Stimulated activated naive CD8-positive, alpha-beta T cell treated with anti-CD3 and anti-CD28 coated beads, Interleukin-15, Interleukin-2, amounts not matched to agents 100 ng/mL and 50 ng/mL, for 24 hours (primary cell): Measurements from ENCODE around the gene ASAH2.

Experiments
- H3K27ac Mint-ChIP-seq: one replicate; pipeline ENCODE4 v1.8.0; 2021; ENCODE audit warnings: mild to moderate bottlenecking, mixed read lengths
- H3K27me3 Mint-ChIP-seq: one replicate; pipeline ENCODE4 v1.8.0; 2021; ENCODE audit warnings: mixed read lengths
- H3K36me3 Mint-ChIP-seq: one replicate; pipeline ENCODE4 v1.8.0; 2021; ENCODE audit warnings: low read depth, mixed read lengths
- H3K4me1 Mint-ChIP-seq: one replicate; pipeline ENCODE4 v1.8.0; 2021; ENCODE audit warnings: low read depth, mixed read lengths
- H3K4me3 Mint-ChIP-seq: one replicate; pipeline ENCODE4 v1.8.0; 2021; ENCODE audit warnings: mild to moderate bottlenecking, mixed read lengths
- H3K9me3 Mint-ChIP-seq: one replicate; pipeline ENCODE4 v1.8.0; 2021; ENCODE audit warnings: mixed read lengths

Gene ASAH2

GRCh38 chr10:50251394-50251793, at the start of gene ASAH2:
Gene ASAH2, minus strand, starts transcription at chr10:50251516. Its CDS starts 2,906 bp downstream, at chr10:50248610.
- Mint-ChIP-seq H3K9me3 (no peaks in the 10 kb centered on the region), H3K4me3 (no peak within 1 kb of the TSS), H3K27me3 (peaks cover 55% of the 10 kb centered on the region), H3K36me3 (no peaks in the 10 kb centered on the region), H3K4me1 (no peaks in the 10 kb centered on the region), H3K27ac (no peak within 1 kb of the TSS)

DNA sequence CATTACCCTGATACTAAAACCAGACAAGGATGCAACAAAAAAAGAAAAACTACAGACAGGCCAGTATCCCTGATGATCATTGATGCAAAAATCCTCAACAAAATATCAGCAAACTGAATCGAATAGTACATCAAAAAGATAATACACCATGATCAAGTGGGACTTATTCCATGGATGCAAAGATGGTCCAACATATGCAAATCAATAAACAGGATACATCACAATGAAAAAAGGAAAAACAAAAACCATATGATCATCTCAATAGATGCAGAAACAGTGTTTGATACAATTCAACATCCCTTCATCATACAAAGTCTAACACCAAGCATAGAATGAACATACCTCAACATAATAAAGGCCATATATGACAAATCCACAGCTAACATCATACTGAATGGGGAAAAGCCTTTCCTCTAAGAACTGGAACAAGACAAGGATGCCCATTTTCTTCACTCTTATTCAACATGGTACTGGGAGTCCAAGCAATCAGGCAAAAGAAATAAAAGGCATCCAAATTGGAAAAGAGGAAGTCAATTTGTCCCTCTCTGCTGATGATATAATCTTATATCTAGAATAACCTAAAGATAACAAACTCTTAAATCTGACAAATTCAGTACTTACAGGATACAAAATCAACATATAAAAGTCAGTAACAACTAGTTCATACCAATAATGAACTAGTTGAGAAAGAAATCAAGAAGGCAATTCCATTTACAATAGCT, 48.8 kb upstream of the ASAH2 start:
- Mint-ChIP-seq H3K4me1 (peaks cover 4% of the 10 kb centered on the region), H3K4me3 (no peak overlapping the region), H3K27ac (no peak overlapping the region), H3K27me3 (no peaks in the 10 kb centered on the region), H3K9me3 (peaks cover 18% of the 10 kb centered on the region), H3K36me3 (peaks cover 5% of the 10 kb centered on the region)

GRCh38 chr10:50295367-50295766, 44.1 kb upstream of the ASAH2 start:
- no peaks in the 10 kb centered on the region for H3K36me3 Mint-ChIP-seq
- H3K27ac Mint-ChIP-seq, result no peak overlapping the region
- no peaks in the 10 kb centered on the region for H3K27me3 Mint-ChIP-seq
- no peak overlapping the region for H3K4me3 Mint-ChIP-seq
- H3K4me1 Mint-ChIP-seq, result no peaks in the 10 kb centered on the region
- peaks cover 12% of the 10 kb centered on the region for H3K9me3 Mint-ChIP-seq

DNA sequence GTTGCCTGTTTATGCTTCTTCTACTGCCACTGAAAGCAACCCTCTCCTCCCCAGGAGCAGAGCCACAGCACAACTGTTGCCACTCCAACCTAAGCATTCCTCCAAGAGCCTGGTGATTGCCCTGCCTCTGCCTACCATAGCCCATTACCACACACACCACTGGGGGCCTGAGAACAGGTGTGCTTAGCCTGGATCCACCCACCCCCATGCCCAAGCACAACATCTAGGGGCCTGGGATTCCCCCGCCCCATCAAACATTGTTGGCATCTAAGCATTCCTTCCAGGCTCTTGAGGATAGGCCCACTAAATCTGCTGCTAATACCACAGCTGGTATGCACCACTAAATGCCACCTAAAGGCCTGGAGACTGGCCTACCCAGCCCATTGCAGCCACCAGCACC, 43.3 kb upstream of the ASAH2 start:
- Mint-ChIP-seq H3K4me3 (no peak overlapping the region), H3K9me3 (peaks cover 12% of the 10 kb centered on the region), H3K27me3 (no peaks in the 10 kb centered on the region), H3K27ac (no peak overlapping the region), H3K36me3 (no peaks in the 10 kb centered on the region), H3K4me1 (no peaks in the 10 kb centered on the region)

DNA sequence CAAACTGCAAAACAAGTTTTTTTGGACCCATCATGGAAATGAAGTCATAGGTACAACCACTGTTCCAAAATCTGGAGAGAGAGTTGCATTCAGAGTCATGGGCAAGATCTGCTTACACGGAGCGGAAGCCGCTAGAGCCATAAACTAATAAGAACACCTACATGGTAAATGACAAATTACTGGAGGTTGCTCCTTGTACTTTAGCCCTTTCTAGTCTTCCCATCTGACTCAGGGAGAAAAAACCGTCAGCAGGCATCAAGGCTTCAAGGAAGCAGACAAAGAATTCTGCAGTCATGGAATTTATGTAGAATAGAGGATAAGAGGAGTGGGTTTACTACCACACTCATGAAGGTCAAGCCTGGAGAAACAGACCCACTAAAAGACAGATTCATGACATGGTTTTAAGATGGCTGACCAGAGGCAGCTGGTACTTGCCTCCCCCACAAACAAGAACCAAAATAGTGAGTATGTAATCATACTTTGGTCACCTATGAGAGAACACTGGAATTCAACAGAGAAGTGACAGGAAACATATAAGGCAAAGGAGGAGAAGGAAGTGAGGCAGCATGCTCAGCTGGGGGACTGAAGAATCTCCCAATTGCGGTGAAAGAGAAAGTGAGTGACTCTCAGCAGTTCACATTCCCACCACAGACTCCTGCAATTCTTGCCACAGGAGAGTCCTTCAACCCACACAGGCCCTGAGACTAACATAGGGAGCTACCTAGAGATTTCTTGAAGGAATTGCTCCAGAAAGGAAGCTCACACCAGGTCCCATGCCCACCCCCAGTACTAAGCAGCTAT, 42.4 kb upstream of the ASAH2 start:
- Mint-ChIP-seq H3K4me1 (no peaks in the 10 kb centered on the region), H3K27ac (no peak overlapping the region), H3K27me3 (no peaks in the 10 kb centered on the region), H3K36me3 (no peaks in the 10 kb centered on the region), H3K9me3 (peaks cover 12% of the 10 kb centered on the region), H3K4me3 (no peak overlapping the region)

DNA sequence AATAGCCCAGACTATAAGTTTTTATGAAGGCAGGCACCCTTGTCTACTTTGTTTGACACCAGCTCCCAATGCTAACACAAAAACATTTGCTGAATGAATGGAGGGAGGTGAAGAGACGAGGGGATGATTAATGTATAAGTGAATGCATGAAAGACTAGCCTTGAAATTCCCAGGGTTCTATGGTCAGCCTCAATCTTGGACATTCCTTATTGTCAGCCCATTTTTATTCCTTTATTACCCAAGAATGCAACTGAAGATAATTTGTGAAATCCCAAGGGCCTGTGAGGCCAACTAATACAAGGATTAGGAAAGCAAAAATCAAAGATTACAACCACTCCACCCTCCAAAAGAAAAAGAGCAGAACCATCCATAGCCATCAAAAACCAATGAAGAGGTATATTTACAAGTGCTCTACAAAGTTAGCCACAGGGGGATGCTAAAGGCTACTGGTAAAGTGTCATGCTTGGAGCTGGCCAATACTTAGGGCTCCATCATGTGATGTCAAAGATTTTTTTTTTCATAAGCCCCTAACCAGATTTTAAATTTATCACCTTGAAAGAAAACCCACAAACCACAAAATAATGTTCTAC, 40.0 kb upstream of the ASAH2 start:
- Mint-ChIP-seq H3K36me3 (no peaks in the 10 kb centered on the region), H3K27ac (no peak overlapping the region), H3K4me3 (no peak overlapping the region), H3K9me3 (peaks cover 3% of the 10 kb centered on the region), H3K27me3 (no peaks in the 10 kb centered on the region), H3K4me1 (no peaks in the 10 kb centered on the region)

DNA sequence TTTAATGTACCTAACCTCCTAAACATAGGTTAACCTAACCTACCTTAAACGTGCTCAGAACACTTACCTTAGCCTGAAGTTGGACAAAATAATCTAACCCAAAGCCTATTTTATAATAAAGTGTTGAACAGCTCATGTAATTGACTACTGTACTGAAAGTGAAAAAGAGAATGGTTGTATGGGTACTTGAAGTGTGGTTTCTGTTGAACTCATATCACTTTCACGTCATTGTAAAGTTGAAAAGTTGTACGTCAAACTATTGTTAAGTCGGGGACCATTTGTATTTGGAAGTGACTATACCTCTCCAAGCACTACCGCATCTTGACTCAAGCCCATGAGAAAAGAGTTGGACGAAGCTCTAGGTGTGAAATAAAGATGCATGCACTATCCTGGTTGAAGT, 37.9 kb upstream of the ASAH2 start:
- H3K4me3 Mint-ChIP-seq, result no peak overlapping the region
- no peaks in the 10 kb centered on the region for H3K36me3 Mint-ChIP-seq
- H3K27me3 Mint-ChIP-seq, result no peaks in the 10 kb centered on the region
- no peaks in the 10 kb centered on the region for H3K9me3 Mint-ChIP-seq
- H3K27ac Mint-ChIP-seq, result no peak overlapping the region
- no peaks in the 10 kb centered on the region for H3K4me1 Mint-ChIP-seq

GRCh38 chr10:50286996-50287803, 35.9 kb upstream of the ASAH2 start:
- no peak overlapping the region for H3K4me3 Mint-ChIP-seq

GRCh38 chr10:50286517-50286916, 35.2 kb upstream of the ASAH2 start:
- H3K27ac Mint-ChIP-seq, result no peak overlapping the region
- no peaks in the 10 kb centered on the region for H3K36me3 Mint-ChIP-seq
- H3K27me3 Mint-ChIP-seq, result peaks cover 16% of the 10 kb centered on the region
- no peak overlapping the region for H3K4me3 Mint-ChIP-seq
- no peaks in the 10 kb centered on the region for H3K4me1 Mint-ChIP-seq
- H3K9me3 Mint-ChIP-seq, result no peaks in the 10 kb centered on the region

More at GRCh38 chr10:50286996-50287803, 35.9 kb upstream of the ASAH2 start:
- H3K4me1 Mint-ChIP-seq, result no peaks in the 10 kb centered on the region
- H3K27me3 Mint-ChIP-seq, result peaks cover 9% of the 10 kb centered on the region
- H3K9me3 Mint-ChIP-seq, result no peaks in the 10 kb centered on the region
- H3K36me3 Mint-ChIP-seq, result no peaks in the 10 kb centered on the region
- H3K27ac Mint-ChIP-seq, result no peak overlapping the region

DNA sequence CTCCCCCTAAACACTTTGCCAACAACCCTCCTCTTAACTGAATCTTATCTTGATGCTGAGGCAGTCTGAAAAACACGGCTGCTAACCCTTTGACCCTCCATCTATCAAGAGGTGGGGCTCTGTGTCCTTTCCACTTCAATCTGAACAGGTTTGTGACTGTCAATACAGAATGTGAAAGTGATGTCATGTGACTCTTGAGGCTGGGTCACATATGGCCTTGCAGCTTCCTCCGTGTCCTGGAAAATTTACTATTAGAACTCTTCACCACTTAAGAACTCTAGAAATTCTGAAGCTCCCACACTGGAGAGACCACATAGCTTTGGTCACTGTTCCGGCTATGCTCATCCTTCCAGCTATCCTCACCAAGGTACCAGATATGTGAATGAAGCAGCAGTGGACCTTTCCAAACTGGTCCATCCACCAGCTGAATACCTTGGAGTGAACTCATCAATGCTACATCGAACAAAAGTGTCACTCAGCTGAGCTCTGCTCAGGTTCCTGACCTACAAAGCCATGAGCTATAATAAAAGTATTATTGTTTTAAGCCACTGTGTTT, 30.7 kb upstream of the ASAH2 start:
- Mint-ChIP-seq H3K4me3 (no peak overlapping the region), H3K9me3 (no peaks in the 10 kb centered on the region), H3K36me3 (no peaks in the 10 kb centered on the region), H3K27me3 (peaks cover 46% of the 10 kb centered on the region), H3K4me1 (no peaks in the 10 kb centered on the region), H3K27ac (no peak overlapping the region)

DNA sequence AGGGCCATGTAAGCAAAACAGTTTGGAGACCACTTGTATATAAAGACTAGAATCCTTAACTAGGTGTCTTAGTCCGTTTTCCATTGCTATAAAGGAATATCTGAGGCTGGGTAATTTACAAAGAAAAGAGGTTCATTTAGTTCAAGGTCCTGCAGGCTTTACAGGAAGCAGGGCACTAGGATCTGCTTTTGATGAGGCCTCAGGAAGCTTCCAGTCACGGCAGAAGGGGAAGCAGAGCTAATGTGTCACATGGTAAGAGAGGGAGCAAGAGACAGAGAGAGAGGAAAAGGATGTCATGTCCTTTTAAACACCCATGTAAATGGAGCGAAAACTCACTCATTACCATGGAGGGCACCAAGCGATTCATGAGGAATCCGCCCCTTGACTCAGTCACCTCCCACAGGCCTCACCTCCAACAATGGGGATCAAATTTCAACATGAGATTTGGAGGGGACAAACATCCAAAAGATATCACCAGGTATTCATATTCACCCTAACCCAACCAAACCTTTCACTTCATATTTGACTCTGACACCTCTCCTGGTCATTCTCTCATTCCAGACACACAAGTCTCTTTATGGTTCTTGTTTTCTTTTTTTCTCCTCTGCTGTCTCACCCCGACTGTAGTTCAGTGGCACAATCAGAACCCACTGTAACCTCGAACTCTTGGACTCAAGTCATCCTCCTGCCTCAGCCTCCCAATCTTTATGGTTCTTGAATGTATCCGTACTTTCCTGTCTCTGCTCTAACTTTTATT, 30.1 kb upstream of the ASAH2 start:
- H3K4me3 Mint-ChIP-seq, result no peak overlapping the region
- peaks cover 53% of the 10 kb centered on the region for H3K27me3 Mint-ChIP-seq
- no peaks in the 10 kb centered on the region for H3K36me3 Mint-ChIP-seq
- no peaks in the 10 kb centered on the region for H3K4me1 Mint-ChIP-seq
- H3K9me3 Mint-ChIP-seq, result no peaks in the 10 kb centered on the region
- no peak overlapping the region for H3K27ac Mint-ChIP-seq

GRCh38 chr10:50280049-50280841, 28.9 kb upstream of the ASAH2 start:
- H3K36me3 Mint-ChIP-seq, result no peaks in the 10 kb centered on the region
- no peak overlapping the region for H3K27ac Mint-ChIP-seq
- H3K4me3 Mint-ChIP-seq, result no peak overlapping the region
- peaks cover 61% of the 10 kb centered on the region for H3K27me3 Mint-ChIP-seq
- no peaks in the 10 kb centered on the region for H3K9me3 Mint-ChIP-seq
- no peaks in the 10 kb centered on the region for H3K4me1 Mint-ChIP-seq

- Mint-ChIP-seq H3K27me3 (peaks cover 61% of the 10 kb centered on the region), H3K4me3 (no peak overlapping the region), H3K36me3 (no peaks in the 10 kb centered on the region), H3K27ac (no peak overlapping the region), H3K9me3 (no peaks in the 10 kb centered on the region), H3K4me1 (no peaks in the 10 kb centered on the region)
Measured at GRCh38 chr10:50279489-50279888, 28.2 kb upstream of the ASAH2 start.
